ENCODE measurements around the gene ZNF749.

ZNF749 gene

DNA sequence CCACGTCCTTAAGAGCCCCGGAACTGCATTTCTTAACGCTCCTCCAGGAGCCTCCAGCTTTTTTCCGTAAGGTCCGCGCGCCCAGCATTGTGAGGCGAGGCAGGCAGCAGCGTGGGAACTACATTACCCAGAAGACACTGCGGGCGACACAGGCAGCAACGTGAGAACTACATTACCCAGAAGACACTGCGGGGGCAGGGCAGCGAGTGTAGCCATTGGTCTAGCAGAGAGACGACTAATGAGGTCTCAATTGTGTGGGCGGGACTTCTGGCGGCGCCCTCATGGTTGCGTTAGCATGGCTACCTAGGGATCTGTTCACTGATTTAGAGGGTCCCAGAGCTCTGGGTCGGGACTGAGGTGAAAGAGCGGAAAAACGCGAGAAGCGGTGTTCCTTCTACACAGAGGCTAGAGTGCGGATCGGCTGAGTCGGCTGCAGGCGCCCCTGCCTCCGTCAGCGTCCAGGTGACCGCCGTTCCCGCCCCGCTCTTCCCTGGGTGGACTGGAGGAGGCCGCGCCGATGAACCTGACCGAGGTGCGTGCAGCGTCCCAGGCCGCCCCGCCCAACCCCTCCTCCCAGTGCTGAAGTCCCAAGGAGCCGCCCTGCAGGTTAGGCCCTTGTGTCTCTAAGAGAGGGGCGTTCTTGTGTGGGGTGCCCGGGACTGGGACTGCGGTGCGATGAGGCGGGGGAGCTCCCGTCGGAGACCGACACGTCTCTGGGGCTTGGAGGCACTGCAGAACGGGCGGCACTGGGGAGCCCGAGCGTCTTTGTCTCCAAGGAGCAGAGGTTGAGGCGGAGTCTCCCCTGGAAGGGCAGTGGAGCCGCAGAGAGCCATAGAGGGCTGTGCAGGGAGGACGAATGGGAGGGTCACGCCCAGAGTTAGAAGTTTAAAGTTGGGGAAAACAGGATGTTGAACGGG is at the start of gene ZNF749:
ZNF749 (plus strand) TSS at position 264 of the 917 bp plus-strand sequence; CDS start at position 518, 254 bp downstream.
- peak; percentile 96 for DNase-seq (ENCODE audit: low read depth)

DNA sequence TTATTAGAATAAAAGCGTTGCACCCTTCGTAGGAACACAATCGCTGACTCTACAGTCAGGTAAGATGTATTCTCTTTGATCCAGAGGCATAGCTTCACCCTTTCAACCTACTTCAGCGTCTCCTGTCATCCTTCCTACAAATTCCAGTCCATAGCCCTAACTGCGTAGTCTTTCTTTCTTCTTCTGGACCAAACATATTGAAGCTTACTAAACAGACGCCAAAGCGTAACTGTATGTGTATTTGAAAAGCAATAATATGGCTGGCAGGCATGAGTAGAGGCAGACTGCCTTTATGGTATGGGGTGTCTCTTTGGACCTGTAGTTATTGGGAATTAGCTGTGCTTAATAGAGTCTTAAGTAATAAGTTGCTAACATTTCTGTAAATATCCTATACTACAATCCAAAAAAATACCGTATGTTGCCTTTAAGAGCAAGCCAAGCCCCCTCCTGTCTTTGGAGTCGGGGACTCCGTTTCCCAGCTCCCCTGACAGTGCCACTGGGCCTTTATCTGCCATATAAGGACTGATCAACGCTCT is 45.9 kb upstream of the ZNF749 start:
- DNase-seq (ENCODE audit: low read depth): no peak

DNA sequence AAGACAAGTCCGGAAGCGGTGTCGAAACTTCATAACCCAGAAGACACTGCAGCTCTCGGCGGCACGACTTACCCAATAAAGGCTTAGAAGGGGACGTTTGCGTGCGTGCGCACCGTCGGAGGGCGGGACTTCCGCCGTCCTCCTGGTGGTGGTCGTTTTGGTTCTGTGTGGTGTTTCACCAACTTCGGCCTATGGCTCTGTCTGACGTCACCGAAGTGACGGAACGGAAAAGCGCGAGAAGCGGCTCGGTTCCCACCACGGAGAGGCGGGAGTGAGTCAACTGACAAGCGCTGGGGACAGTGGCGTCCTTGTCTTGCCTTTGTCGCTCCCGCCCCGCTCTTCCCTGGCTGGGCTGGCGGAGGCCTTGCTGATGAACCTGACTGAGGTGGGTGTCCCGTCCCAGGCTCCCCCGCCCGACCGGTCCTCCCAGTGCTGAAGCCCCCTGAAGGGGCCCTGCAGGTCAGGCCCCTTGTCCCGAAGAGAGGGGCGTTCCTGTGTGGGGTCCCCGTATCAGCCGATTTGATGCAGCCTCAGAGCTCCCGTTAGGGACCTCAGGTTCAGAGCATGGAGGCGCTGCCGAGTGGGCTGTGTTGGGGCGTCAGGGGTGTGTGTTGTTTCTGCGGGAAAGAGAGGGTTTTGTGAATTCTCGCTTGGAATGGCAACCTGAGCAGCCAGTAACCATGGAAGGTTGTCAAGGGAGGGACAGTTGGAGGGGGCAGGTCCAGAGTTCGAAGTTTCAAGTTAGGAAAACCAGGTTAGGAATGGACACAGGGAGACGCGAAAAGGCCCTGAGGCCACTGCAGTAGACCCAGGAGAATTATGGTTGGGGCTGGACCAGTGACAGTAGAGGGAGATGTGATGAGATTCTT is 45.2 kb upstream of the ZNF749 start, which contains the start of gene ZNF548:
ZNF548 (plus strand) TSS at position 125 of the 869 bp plus-strand sequence; CDS start at position 371, 246 bp downstream.
- DNase-seq (ENCODE audit: low read depth): peak; percentile 98

DNA sequence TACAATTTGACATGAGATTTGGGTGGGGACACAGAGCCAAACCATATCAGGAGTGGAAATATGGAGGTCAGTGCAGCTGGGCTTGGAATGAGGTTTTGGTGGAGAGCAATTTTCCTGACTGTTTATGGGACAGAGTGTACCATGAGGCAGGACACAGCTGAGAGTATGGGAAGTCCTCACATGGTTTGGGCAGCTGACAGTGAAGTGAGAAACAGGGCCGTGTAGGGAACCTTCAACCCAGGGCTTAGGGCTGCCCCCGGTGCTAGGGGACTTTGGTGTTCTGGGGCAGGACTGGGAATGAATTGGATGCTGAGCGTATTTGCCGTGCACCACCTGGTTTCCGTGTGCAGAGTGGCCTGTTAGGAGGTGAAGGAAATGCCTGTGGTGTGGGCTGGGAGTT is 39.4 kb upstream of the ZNF749 start:
- DNase-seq (ENCODE audit: low read depth): no peak

DNA sequence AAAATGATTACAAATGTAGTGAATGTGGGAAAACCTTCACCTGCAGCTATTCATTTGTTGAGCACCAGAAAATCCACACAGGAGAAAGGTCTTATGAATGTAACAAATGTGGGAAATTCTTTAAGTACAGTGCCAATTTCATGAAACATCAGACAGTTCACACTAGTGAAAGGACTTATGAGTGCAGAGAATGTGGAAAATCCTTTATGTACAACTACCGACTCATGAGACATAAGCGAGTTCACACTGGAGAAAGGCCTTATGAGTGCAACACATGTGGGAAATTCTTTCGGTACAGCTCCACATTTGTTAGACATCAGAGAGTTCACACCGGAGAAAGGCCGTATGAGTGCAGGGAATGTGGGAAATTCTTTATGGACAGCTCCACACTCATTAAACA is 36.3 kb upstream of the ZNF749 start:
- no peak for DNase-seq (ENCODE audit: low read depth)

DNA sequence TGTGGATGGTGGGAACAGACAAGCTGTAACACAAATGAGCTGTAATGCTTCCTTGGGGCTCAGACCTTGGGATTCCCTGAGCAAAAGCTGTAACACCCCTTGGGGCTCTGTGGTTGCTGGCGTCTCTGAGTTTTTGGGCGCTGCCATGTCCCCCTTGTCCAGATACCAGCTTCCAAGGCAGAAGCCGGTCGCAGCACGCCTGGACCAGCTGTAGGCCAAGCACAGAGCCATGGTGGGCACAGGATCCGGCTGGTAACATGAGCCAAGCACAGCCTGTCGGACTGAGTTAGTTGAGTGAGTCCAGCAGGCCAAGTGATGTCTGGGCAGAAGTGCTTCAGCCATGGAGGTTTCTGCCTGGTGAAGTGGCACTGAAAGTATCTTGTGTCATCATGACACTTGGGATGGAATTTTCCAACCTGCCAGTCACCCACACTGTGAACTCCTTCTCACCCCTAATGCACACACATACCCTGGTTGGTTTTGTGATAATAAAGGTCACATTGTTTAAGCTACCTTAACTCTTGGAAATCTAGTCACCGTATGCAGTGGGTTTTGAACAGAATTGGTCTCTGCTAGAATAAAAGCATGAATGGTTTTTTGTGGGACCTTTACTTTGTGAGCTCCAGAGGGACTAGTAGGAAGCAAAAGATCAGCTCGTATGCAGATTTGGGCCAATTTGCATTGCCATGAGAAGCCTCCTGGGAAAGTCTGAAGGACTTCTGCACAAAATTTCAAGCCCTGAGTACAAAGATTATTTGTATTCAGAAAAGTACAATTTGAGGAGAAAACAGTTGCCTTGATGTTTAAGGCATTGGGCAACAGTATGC is 31.2 kb upstream of the ZNF749 start:
- no peak for DNase-seq (ENCODE audit: low read depth)

DNA sequence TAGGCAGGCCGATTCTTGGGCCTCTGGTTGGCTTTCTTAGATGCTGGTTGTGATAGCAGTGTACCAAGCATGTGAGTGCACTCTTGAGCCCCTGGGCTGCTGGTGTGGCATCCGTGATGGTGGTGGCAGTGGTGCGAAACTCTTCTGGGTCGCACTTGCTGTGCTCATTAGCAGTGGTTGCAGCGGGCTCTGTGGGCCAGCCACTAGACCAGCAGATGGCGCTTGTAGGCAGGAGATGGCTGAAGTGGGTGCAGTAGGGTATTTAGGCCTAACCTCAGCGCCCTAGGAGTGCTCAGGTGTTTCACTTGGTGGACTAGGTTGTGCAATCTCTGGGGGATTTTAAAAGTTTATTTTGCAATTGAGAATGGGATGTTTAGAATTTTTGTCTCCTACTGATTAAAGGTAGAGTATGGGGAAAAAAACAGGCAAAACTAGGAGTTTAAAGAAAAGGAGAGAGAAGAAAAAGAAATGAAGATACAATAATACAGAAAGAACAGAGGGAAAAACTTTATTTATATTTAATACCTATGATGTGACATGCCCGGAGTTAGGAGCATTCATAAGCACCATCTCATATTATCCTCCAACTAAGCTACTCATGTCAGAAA is 28.5 kb upstream of the ZNF749 start:
- DNase-seq (ENCODE audit: low read depth): peak; percentile 61

DNA sequence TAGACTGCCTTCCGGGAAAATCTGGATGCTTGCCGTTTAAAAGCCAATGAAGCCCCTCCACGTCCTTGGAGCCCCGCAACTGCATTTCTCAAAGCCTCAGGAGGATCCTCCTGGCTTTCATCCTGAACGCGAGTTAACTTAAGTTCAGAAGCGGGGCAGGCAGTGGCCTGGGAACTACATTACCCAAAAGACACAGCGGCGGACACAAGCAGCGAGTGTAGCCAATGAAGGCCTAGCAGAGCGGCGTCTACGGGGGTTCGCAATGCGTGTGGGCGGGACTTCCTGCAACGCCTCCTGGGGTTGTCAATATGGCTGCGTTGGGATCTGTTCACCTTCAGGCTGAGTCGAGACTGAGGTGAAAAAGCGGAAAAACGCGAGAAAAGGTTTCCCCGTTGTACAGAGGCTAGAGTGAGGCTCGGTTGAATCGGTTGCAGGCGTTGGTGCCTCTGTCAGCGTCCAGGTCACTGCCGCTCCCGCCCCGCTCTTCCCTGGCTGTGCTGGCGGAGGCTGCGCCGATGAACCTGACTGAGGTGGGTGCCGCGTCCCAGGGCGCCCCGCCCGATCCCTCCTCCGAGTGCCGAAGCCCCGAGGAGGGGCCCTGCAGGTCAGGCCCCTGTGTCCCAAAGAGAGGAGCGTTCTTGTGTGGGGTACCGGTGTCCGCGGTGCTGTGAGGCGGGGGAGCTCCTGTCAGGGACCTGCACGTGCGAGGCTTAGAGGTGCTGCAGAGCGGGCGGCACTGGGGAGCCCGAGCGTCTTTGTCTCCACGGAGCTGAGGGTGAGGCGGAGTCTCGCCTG is 24.1 kb upstream of the ZNF749 start, which contains the start of gene ZNF17:
ZNF17 (plus strand) TSS at position 285 of the 795 bp plus-strand sequence. CDS start 2,455 bp downstream, outside the sequence.
- DNase-seq (ENCODE audit: low read depth): peak; percentile 87

DNA sequence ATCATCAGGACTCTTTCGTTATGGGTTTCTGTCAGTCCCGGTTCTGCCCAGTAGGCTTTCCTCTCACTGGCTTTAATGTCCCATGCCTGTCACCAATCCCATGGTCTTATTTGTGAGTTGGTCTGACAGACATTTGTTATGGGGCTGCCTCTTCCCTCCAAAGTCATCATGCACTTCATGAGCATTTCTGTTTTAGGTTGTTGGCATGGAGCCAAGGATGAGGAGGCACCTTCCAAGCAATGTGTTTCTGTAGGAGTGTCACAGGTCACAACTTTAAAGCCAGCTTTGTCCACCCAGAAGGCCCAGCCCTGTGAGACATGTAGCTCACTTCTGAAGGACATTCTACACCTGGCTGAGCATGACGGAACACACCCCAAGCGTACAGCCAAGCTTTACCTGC is 15.7 kb upstream of the ZNF749 start:
- DNase-seq (ENCODE audit: low read depth): no peak

DNA sequence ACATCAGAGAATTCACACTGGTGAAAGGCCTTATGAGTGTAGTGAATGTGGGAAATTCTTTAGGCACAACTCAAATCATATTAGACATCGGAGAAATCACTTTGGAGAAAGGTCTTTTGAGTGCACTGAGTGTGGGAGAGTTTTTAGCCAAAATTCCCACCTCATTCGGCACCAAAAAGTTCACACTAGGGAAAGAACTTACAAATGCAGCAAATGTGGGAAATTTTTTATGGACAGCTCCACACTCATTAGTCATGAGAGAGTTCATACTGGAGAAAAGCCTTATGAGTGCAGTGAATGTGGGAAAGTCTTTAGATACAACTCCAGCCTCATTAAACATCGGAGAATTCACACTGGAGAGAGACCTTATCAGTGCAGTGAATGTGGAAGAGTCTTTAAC is 14.1 kb upstream of the ZNF749 start:
- DNase-seq (ENCODE audit: low read depth): no peak

DNA sequence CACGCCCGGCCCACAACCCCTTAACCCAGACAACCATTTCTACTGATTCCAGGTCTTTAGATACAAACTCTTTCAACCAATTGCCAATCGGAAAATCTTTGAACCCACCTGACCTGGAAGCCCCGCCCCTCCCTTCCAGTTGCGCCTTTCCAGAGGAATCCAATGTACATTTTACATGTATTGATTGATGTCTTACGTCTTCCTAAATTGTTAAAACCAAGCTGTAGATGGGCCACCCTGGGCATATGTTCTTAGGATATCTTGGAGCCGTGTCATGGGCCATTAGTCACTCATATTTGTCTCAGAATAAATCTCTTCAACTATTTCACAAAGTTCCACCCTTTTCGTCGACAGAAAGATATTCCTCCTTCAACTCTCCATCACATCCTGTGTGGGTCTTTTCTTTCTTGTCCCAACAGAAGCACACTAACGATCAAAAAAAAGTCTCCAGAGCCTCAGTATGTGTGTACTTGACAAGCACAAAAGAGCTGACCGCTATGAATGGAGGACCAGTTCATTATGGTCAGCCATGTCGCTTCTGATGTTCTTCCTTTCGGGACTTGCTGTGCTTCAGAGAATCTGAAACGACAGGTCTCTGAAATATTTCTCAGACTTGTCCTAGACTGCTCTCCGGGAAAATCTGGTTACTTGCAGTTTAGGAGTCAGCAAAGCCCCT is 601 bp upstream of the ZNF749 start:
- no peak for DNase-seq (ENCODE audit: low read depth)

DNA sequence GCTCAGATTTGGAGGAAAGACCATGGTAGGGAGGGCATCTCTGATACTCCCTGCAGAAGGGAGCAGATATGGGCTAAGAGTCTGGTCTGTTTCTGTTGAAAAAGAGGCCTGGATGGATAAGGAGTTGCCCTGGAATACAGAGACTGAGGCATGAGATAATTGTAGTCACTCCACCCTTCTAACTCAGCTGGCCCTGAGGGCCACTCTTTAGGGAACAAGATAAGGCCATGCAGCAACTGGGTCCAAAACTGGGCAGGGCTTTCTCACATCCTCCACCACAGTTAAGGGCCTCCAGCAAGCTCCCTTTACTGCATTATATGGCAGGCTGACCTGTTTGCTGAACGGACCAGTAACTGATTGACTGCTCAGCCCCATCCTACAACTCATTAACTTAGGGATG is 1.3 kb downstream of the ZNF749 start:
- no peak for DNase-seq (ENCODE audit: low read depth)

DNA sequence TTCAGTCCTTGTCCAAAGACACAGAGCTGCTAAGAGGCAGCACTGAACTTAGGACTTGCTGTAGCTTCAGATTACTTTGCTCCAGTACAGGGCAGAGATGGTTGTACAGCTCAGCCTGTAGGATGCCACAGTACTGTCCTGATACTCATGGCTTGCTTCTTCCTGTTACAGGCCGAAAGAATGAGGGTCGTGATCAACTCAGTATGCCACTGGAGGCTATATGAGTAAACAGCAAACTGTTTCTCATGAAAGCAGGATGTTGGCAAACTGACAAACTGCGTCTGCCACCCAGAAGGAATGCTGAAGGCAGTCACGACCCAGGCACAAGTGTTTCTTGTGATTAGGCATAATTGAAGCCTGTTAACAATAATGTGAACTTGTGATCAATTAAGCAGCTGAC is 2.8 kb downstream of the ZNF749 start:
- no peak for DNase-seq (ENCODE audit: low read depth)

DNA sequence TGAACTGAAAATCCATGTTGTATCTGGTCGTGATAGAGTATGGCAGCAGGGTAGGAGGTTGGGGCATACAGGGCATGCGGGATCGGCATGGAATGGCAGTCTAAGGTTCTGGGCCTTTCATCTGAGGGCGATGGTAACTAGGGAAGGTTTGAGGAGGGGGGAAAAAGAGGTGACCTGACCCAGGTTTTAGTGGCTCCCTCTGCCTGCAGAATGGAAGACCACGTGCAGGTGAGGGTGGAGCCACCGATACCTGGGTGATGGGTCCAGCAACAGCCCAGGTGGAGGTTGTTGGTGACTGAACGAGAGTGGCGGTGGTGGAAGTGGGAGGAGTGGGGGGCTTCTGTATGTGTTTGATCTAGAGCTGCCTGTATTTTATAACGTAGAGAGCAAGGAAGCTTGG is 3.8 kb downstream of the ZNF749 start:
- DNase-seq (ENCODE audit: low read depth): no peak

DNA sequence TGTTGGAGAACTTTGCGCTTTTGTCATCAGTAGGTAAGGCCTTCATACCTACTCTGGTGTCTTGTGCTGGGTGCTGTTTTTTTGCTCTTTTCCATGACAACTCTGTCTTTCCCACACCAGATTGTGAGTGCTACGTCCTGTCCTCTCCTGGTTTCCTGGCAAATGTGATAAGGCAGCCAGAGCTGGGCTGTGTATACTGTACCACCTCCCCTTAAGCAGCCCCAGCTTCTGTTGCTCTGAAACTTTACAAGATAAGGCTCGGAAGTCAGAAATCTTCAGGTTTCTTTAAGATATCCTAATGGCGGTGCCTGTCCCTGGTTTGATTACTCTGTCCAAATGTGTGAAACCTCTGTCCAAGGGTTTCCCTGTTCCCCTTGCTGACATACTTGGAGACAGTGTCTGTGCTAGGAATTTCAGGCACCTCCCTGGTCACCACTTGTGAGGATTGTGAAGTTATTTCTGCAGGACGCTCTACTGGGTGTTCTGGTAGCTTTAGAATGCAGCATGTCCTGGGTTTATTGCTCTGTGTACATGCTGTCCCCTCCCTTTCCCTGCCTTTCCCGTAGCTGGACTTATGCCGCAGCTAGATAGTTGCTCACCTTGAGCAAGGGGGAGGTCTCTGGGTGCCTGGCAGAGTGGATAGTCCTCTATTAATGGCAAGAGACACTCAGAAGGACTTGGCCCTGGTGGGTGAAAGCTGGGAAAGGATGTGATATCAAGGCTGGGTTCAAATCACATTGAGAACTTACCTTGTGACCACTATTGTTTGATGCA is 7.0 kb downstream of the ZNF749 start:
- no peak for DNase-seq (ENCODE audit: low read depth)

DNA sequence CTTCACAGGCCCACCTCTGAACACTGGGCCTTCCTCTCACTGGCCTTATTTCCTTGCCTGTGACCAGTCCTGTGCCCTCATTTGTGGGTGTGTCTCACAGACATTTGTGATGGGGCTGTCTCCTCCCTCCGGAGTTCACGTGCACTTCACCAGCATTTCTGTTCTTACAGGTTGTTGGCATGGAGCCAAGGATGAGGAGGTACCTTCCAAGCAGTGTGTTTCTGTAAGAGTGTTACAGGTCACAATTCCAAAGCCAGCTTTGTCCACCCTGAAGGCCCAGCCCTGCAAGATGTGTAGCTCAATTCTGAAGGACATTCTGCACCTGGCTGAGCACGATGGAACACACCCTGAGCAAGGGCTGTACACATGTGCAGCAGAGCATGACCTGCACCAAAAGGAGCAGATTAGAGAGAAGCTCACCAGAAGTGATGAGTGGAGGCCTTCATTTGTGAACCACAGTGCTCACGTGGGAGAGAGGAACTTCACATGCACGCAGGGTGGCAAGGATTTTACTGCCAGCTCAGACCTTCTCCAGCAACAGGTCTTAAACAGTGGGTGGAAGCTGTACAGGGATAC is 8.1 kb downstream of the ZNF749 start:
- DNase-seq (ENCODE audit: low read depth): no peak

DNA sequence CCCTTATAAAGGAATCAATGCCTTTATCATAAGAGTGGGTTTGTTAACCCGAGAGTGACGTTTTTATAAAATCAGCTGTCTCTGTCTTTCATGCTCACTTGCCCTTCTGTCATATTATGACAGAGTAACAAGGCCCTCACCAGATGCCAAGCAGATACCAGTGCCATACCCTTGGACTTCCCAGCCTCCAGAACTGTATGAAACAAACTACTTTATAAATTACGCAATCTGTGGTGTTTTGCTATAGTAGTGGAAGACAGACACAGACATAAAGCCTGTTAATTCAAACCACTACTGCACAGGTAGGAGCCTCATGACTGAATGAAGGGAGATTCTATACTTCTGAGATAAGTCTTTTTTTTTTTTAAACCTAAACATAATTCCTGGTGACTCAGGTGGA is 17.2 kb downstream of the ZNF749 start:
- no peak for DNase-seq (ENCODE audit: low read depth)

DNA sequence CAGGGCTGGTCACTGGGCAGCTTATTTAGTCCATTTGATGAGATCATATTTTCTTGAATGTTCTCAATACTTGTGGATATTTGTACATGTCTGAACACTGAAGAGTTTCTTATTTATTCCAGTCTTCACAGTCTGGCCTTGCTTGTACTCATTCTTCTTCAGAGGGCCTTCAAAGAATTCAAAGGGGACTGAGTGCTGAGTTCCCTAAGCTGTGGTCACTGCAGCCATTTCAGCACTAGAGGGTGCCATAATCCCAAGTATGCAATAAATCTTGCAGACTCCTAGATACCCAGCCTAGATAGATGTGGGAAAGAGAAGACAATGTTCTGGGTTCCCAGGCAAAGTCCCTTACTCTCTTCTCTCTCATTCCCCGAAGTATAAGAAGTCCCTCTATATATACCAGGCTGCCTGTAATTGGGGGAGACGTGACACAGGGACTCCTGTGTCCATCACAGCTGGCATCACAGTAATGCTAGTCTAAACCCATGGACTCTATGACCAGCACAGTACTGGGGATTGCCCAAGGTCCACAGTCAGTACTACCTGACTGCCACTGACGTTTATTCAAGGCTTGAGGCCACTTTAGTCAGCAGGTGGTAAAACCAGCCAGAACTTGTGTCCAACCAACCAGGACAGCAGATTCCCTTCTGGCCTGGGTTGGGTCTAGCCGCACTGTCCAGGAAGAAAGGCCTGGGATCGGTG is 30.7 kb downstream of the ZNF749 start:
- DNase-seq (ENCODE audit: low read depth): no peak
